ENCODE data around the gene CFAP97D1. TPM values are rescaled to one million over a fixed set of nuclear protein-coding genes. Genes with fewer than 3 reads are reported as not detected.

The CFAP97D1 gene
- total and polyA plus RNA-seq, 8 donors: 0.06 to 0.11 (median 0.07) TPM; not detected in 4

DNA sequence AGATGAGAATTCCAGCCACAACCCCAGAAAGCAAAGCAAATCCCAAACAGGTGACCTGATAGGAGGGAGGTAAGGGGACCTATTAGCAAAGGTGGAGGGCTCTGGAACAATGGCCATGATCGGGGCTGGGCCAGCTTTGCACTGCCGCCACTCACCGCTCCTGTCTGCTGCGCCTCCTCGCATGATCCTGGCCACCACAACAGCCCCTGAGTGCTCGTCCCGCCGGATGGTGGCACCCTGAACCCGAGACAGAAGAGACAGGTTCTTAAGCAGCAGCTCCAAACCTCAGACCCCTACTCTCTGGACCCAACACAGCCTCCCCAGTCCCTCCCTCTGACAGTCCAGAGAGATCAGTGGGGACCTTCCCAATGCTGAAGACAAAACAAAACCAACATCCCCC, 47.4 kb downstream of the CFAP97D1 start:
- no peak overlapping the region for H3K4me3 ChIP-seq
- intact Hi-C loops (cut with DNase I): no loop called here
- ATAC-seq: no peak
- TF ChIP-seq, protein P1, sequence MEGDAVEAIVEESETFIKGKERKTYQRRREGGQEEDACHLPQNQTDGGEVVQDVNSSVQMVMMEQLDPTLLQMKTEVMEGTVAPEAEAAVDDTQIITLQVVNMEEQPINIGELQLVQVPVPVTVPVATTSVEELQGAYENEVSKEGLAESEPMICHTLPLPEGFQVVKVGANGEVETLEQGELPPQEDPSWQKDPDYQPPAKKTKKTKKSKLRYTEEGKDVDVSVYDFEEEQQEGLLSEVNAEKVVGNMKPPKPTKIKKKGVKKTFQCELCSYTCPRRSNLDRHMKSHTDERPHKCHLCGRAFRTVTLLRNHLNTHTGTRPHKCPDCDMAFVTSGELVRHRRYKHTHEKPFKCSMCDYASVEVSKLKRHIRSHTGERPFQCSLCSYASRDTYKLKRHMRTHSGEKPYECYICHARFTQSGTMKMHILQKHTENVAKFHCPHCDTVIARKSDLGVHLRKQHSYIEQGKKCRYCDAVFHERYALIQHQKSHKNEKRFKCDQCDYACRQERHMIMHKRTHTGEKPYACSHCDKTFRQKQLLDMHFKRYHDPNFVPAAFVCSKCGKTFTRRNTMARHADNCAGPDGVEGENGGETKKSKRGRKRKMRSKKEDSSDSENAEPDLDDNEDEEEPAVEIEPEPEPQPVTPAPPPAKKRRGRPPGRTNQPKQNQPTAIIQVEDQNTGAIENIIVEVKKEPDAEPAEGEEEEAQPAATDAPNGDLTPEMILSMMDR (IDR thresholded peaks at IDR 0.05): no peak
- H3K4me1 ChIP-seq: peaks cover 7 to 27% of the 10 kb centered on the region in 2 donors
- peaks cover 0 to 16% of the 10 kb centered on the region in 2 donors for H3K27me3 ChIP-seq
- no peak for DNase-seq
- H3K36me3 ChIP-seq: peaks cover 0 to 49% of the 10 kb centered on the region in 2 donors
- H3K9me3 ChIP-seq: no peaks in the 10 kb centered on the region
- no peak overlapping the region for H3K27ac ChIP-seq

DNA sequence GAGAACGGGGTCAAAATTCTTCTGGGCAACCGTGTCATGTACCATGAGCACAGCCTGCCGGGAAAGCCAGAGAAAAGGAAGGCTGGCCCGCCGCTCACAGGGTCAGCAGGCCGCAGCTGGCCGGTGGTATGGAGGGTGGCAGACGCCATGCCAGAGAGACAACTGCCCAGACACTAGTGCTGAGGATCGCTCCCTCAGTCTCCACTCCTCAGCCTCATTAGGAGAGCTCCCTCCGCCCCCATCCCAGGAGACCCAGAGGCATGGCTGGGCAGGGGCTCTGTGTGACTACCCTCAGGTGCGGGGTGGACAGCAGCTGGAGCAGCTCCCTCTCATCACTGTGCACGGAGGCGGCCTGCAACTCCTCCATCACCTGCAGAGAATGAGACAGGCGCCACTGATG, 49.5 kb downstream of the CFAP97D1 start:
- no peak overlapping the region for H3K4me3 ChIP-seq
- no peak for DNase-seq
- no peaks in the 10 kb centered on the region for H3K9me3 ChIP-seq
- H3K4me1 ChIP-seq: peaks cover 12 to 28% of the 10 kb centered on the region in 2 donors
- TF ChIP-seq, protein P1 (IDR thresholded peaks at IDR 0.05): no peak
- H3K27me3 ChIP-seq: peaks cover 0 to 37% of the 10 kb centered on the region in 2 donors
- intact Hi-C loops (cut with DNase I): loop anchor here in 1 of 2 donors (10.0 kb wide), 1 partner anchor 45 kb away; the partner anchor contains the start of gene CFAP97D1
- no peak overlapping the region for H3K27ac ChIP-seq
- ATAC-seq: no peak
- H3K36me3 ChIP-seq: peaks cover 0 to 48% of the 10 kb centered on the region in 2 donors

DNA sequence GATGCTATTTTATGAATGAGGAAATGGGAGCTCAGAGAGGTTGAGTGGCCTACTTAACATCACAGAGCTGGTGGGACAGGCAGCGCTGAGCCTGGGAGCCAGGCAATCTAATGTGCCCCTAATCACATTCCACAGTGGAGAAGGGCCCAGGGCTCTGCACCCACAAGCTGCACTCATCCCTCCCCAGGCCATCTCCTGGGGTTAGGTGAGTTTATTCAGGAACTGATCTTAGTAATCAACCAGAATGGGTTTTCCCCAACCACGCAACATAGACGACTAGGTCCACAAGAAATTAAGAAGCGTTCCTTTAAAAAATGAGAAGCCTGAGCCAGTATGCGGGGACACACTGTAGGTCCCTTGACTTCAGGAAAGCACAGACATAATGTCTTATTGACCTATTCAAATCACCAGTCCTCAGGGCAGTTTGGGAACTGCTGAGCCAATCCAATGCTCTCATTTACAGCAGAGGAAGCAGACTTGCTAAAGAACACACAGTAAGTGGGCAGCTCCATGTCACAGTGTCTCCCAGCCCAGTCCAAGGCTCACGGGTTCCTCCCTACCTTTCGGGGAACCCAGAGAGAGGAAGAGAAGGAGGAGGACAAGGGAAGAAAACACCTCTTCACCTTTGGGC, 50.4 kb downstream of the CFAP97D1 start:
- H3K27me3 ChIP-seq: peaks cover 0 to 37% of the 10 kb centered on the region in 2 donors
- DNase-seq (no peak), ATAC-seq (no peak)
- no peak overlapping the region for H3K4me3 ChIP-seq
- peaks cover 12 to 28% of the 10 kb centered on the region in 2 donors for H3K4me1 ChIP-seq
- no peak overlapping the region for H3K27ac ChIP-seq
- peaks cover 0 to 39% of the 10 kb centered on the region in 2 donors for H3K36me3 ChIP-seq
- TF ChIP-seq, protein P1 (IDR thresholded peaks at IDR 0.05): no peak
- intact Hi-C loops (cut with DNase I): loop anchor here in 1 of 2 donors (10.0 kb wide), 1 partner anchor 46 kb away; the partner anchor contains the start of gene CFAP97D1
- H3K9me3 ChIP-seq: no peaks in the 10 kb centered on the region

DNA sequence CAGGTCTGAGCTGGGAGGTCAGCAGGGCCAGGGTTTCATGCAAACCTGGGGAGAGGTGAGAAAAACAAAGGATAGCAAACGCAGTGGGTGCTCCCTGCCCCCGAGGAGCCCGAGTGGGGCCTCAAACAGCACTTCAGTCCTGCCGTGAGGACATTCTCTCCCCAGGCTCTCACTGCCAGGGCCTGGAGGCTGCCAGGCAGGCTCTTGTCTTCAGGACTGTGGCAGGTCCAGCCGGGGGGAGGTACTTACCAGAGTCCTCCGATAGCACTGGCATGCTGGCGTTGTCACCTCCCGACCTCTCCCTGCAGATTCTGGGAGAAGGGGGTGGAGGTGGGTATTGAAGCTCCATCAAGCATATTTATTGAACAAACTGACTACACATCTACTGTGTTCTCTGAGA, 51.4 kb downstream of the CFAP97D1 start:
- DNase-seq: peak in 3 of 4 donors; percentile 11 to 83 (median 76)
- H3K36me3 ChIP-seq: peaks cover 0 to 29% of the 10 kb centered on the region in 2 donors
- TF ChIP-seq, protein P1 (IDR thresholded peaks at IDR 0.05): no peak
- intact Hi-C loops (cut with DNase I): loop anchor here in 1 of 2 donors (10.0 kb wide), 1 partner anchor 47 kb away; the partner anchor contains the start of gene CFAP97D1
- peak; percentile 71 for ATAC-seq
- H3K9me3 ChIP-seq: no peaks in the 10 kb centered on the region
- H3K4me1 ChIP-seq: peaks cover 12 to 28% of the 10 kb centered on the region in 2 donors
- peak overlapping the region in 1 of 2 donors; percentile 66 for H3K4me3 ChIP-seq
- H3K27ac ChIP-seq: no peak overlapping the region
- peaks cover 0 to 37% of the 10 kb centered on the region in 2 donors for H3K27me3 ChIP-seq
